H9 (cell line): Measurements from ENCODE around the gene FKBP11. TPM values are rescaled to one million over a fixed set of nuclear protein-coding genes. Genes with fewer than 3 reads are reported as not detected.

Experiments
- DNase-seq: peaks from one replicate; pipeline ENCODE4 v3.0.0-alpha.2; 2017
- H2AFZ ChIP-seq: one replicate; pipeline ENCODE4 v1.6.1; 2013; ENCODE audit warnings: mild to moderate bottlenecking, low read length, control low read depth, moderate library complexity
- H2AK5ac ChIP-seq: 2 replicates; pipeline ENCODE4 v1.6.1; 2013; ENCODE audit warnings: low read length, control low read depth, mixed read lengths; ENCODE audit not compliant: insufficient read length
- H2BK120ac ChIP-seq: one replicate; pipeline ENCODE4 v1.6.1; 2013; ENCODE audit warnings: low read depth, mild to moderate bottlenecking, low read length, control low read depth, inconsistent platforms; ENCODE audit not compliant: poor library complexity, severe bottlenecking
- H2BK12ac ChIP-seq: 2 replicates; pipeline ENCODE4 v1.6.1; 2013; ENCODE audit warnings: low read length, control low read depth, mixed read lengths, low read depth; ENCODE audit not compliant: insufficient read length
- H2BK15ac ChIP-seq: 2 replicates; pipeline ENCODE4 v1.6.1; 2013; ENCODE audit warnings: low read depth, low read length, control low read depth
- H2BK20ac ChIP-seq: one replicate; pipeline ENCODE4 v1.6.1; 2013; ENCODE audit warnings: low read depth, mild to moderate bottlenecking, low read length, control low read depth, inconsistent platforms; ENCODE audit not compliant: poor library complexity, severe bottlenecking
- H2BK5ac ChIP-seq: 2 replicates; pipeline ENCODE4 v1.6.1; 2013; ENCODE audit warnings: low read length, control low read depth, mixed read lengths; ENCODE audit not compliant: insufficient read length
- H3K14ac ChIP-seq: 2 replicates; pipeline ENCODE4 v1.6.1; 2013; ENCODE audit warnings: low read length, control low read depth; ENCODE audit not compliant: insufficient read depth
- H3K18ac ChIP-seq: 2 replicates; pipeline ENCODE4 v1.6.1; 2013; ENCODE audit warnings: low read depth, mild to moderate bottlenecking, mixed read lengths, low read length, control low read depth; ENCODE audit not compliant: insufficient read length
- H3K23ac ChIP-seq: 2 replicates; pipeline ENCODE4 v1.6.1; 2013; ENCODE audit warnings: low read length, control low read depth, mixed read lengths, low read depth; ENCODE audit not compliant: insufficient read length
- H3K23me2 ChIP-seq: 2 replicates; pipeline ENCODE4 v1.6.1; 2013; ENCODE audit warnings: low read depth, mild to moderate bottlenecking, mixed read lengths, low read length, control low read depth; ENCODE audit not compliant: insufficient read length, poor library complexity, severe bottlenecking
- H3K27ac ChIP-seq: 2 replicates; pipeline ENCODE4 v1.5.1; 2013; ENCODE audit warnings: low read length, control low read depth, mixed read lengths, low read depth; ENCODE audit not compliant: insufficient read length
- H3K27me3 ChIP-seq: 2 replicates; pipeline ENCODE4 v1.6.1; 2013; ENCODE audit warnings: low read length, control low read depth, inconsistent platforms; ENCODE audit not compliant: insufficient read depth
- H3K4ac ChIP-seq: 2 replicates; pipeline ENCODE4 v1.6.1; 2013; ENCODE audit warnings: low read depth, mild to moderate bottlenecking, control low read depth, inconsistent platforms, low read length, moderate library complexity
- H3K4me1 ChIP-seq: 2 replicates; pipeline ENCODE4 v1.6.1; 2013; ENCODE audit warnings: low read length, control low read depth, inconsistent platforms; ENCODE audit not compliant: insufficient read depth
- H3K4me2 ChIP-seq: 2 replicates; pipeline ENCODE4 v1.6.1; 2013; ENCODE audit warnings: low read length, control low read depth, mixed read lengths; ENCODE audit not compliant: insufficient read length, insufficient read depth
- H3K56ac ChIP-seq: 2 replicates; pipeline ENCODE4 v1.6.1; 2013; ENCODE audit warnings: low read depth, mild to moderate bottlenecking, mixed read lengths, low read length, control low read depth; ENCODE audit not compliant: insufficient read length
- H3K79me1 ChIP-seq: 2 replicates; pipeline ENCODE4 v1.6.1; 2013; ENCODE audit warnings: low read depth, mild to moderate bottlenecking, moderate library complexity, low read length, control low read depth, inconsistent platforms; ENCODE audit not compliant: insufficient read depth, poor library complexity, severe bottlenecking
- H3K79me2 ChIP-seq: 2 replicates; pipeline ENCODE4 v1.6.1; 2013; ENCODE audit warnings: low read length, control low read depth, inconsistent platforms; ENCODE audit not compliant: insufficient read depth
- H3K9ac ChIP-seq: 2 replicates; pipeline ENCODE4 v1.6.1; 2013; ENCODE audit warnings: low read length, control low read depth, mixed read lengths; ENCODE audit not compliant: insufficient read length; ENCODE audit errors: extremely low read depth
- H3K9me3 ChIP-seq: one replicate; pipeline ENCODE4 v1.6.1; 2013; ENCODE audit warnings: low read depth, low read length, inconsistent platforms; ENCODE audit not compliant: control insufficient read depth
- H3T11ph ChIP-seq: one replicate; pipeline ENCODE4 v1.6.1; 2013; ENCODE audit warnings: mild to moderate bottlenecking, low read length, control low read depth, inconsistent platforms
- H4K20me1 ChIP-seq: one replicate; pipeline ENCODE4 v1.6.1; 2013; ENCODE audit not compliant: control insufficient read depth, insufficient read length, insufficient read depth
- H4K5ac ChIP-seq: 2 replicates; pipeline ENCODE4 v1.6.1; 2013; ENCODE audit warnings: low read depth, mild to moderate bottlenecking, mixed read lengths, low read length, control low read depth; ENCODE audit not compliant: insufficient read length
- H4K8ac ChIP-seq: replicated peaks from 2 replicates; pipeline ENCODE4 v1.6.1; 2013; ENCODE audit warnings: low read length, control low read depth, mixed read lengths, low read depth; ENCODE audit not compliant: insufficient read length
- H4K91ac ChIP-seq: 2 replicates; pipeline ENCODE4 v1.6.1; 2013; ENCODE audit warnings: low read depth, mild to moderate bottlenecking, moderate library complexity, mixed read lengths, low read length, control low read depth; ENCODE audit not compliant: insufficient read length
- H3K27ac Mint-ChIP-seq, 3 experiments: 2 replicates in 2 of 3; 3 replicates in 1 of 3; pipeline ENCODE4 v1.8.0; 2020 to 2021; ENCODE audit warnings: mixed read lengths in 3 of 3, mild to moderate bottlenecking in 1 of 3, moderate library complexity in 1 of 3
- H3K27me3 Mint-ChIP-seq: 2 replicates; pipeline ENCODE4 v1.8.0; 2021; ENCODE audit warnings: low read depth, mild to moderate bottlenecking, moderate library complexity, mixed read lengths
- H3K36me3 Mint-ChIP-seq, 3 experiments: 2 replicates in 2 of 3; 3 replicates in 1 of 3; pipeline ENCODE4 v1.8.0; 2020 to 2021; ENCODE audit warnings: low read depth in 3 of 3, mixed read lengths in 3 of 3; ENCODE audit not compliant: insufficient read depth in 1 of 3
- H3K4me1 Mint-ChIP-seq, 2 experiments: 2 replicates each; pipeline ENCODE4 v1.8.0; 2020; ENCODE audit warnings: mixed read lengths in 2 of 2
- H3K4me3 Mint-ChIP-seq, 2 experiments: 2 replicates in 1 of 2; 3 replicates in 1 of 2; pipeline ENCODE4 v1.8.0; 2020 to 2021; ENCODE audit warnings: mild to moderate bottlenecking in 2 of 2, mixed read lengths in 2 of 2, moderate library complexity in 1 of 2
- H3K9me3 Mint-ChIP-seq, 2 experiments: 2 replicates in 1 of 2; 3 replicates in 1 of 2; pipeline ENCODE4 v1.8.0; 2020; ENCODE audit warnings: mild to moderate bottlenecking in 2 of 2, mixed read lengths in 2 of 2, moderate library complexity in 1 of 2
- CTCF ChIP-seq: fragments of 200-600 bp; sonication (generic); conservative IDR thresholded peaks from 3 replicates; pipeline ENCODE4 v1.8.0; 2021; ENCODE audit warnings: antibody characterized with exemption, mild to moderate bottlenecking
- WGBS: extraction: QIAGEN DNeasy Blood & Tissue Kit; methylation state at CpG from one replicate; pipeline ENCODE4 v1.1.7; 2013; ENCODE audit warnings: missing lambda C conversion rate, low lambda C conversion rate, mixed read lengths; ENCODE audit not compliant: insufficient read length; ENCODE audit errors: extremely low coverage; 5-methylcytosine and 5-hydroxymethylcytosine counted together
- total RNA-seq: library from RNA; stranded (reverse); gene quantifications from 2 replicates; pipeline ENCODE4 v1.2.1, GENCODE V29; 2021

Gene FKBP11
- total RNA-seq, 1 experiment from 2014 or later: 40.8 TPM

DNA sequence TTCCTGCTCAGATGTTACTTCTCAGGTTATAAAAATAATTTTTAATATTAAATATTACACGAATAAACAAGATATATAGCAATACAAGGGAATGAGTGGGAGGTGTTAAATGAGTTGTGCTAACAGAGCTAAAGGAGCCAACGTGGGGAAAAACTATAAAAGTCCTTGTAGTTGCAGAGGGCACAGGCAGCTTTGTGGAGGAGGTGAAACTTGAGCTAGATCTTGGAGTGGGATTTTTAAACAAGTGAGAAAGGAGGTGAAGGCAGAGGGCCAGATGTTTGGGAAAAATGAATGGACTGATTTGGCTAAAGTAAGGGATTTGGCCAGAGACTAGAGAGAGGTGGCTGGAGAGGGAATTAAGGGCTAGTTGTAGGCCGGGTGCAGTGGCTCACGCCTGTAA is 5.2 kb upstream of the FKBP11 start:
- Histone ChIP-seq H3K9me3 (no peaks in the 10 kb centered on the region), H4K91ac (no peak overlapping the region), H2AK5ac (no peak overlapping the region), H3K23ac (no peak overlapping the region), H3K9ac (no peak overlapping the region), H3K79me2 (no peaks in the 10 kb centered on the region), H3K4me2 (no peak overlapping the region), H3K79me1 (no peaks in the 10 kb centered on the region), H2BK12ac (no peak overlapping the region), H3K14ac (no peak overlapping the region), H3K4me1 (no peaks in the 10 kb centered on the region), H2BK20ac (no peak overlapping the region), H3K27ac (no peak overlapping the region), H2BK120ac (no peak overlapping the region), H3T11ph (no peak overlapping the region), H4K5ac (no peak overlapping the region), H2AFZ (no peak overlapping the region), H2BK5ac (no peak overlapping the region), H3K4ac (no peak overlapping the region), H2BK15ac (no peak overlapping the region), H4K20me1 (no peaks in the 10 kb centered on the region), H3K56ac (no peak overlapping the region), H3K18ac (no peak overlapping the region), H3K23me2 (no peaks in the 10 kb centered on the region), H4K8ac (no peak overlapping the region), H3K27me3 (no peaks in the 10 kb centered on the region)
- Mint-ChIP-seq H3K27me3 (no peaks in the 10 kb centered on the region), H3K4me1 (peaks cover 3 to 4% of the 10 kb centered on the region in 2 experiments), H3K27ac (no peak overlapping the region), H3K4me3 (no peak overlapping the region), H3K36me3 (peaks cover 33 to 67% (median 50%) of the 10 kb centered on the region in 3 experiments), H3K9me3 (no peaks in the 10 kb centered on the region)
- WGBS: no CpG with 5 or more reads among the region's 4 CpGs
- DNase-seq: no peak
- TF ChIP-seq CTCF: no peak
